ENCODE data around the gene KNCN.
A peak's percentile ranks its signal among the peaks of the same experiment; 100 is the strongest.

The KNCN gene

DNA sequence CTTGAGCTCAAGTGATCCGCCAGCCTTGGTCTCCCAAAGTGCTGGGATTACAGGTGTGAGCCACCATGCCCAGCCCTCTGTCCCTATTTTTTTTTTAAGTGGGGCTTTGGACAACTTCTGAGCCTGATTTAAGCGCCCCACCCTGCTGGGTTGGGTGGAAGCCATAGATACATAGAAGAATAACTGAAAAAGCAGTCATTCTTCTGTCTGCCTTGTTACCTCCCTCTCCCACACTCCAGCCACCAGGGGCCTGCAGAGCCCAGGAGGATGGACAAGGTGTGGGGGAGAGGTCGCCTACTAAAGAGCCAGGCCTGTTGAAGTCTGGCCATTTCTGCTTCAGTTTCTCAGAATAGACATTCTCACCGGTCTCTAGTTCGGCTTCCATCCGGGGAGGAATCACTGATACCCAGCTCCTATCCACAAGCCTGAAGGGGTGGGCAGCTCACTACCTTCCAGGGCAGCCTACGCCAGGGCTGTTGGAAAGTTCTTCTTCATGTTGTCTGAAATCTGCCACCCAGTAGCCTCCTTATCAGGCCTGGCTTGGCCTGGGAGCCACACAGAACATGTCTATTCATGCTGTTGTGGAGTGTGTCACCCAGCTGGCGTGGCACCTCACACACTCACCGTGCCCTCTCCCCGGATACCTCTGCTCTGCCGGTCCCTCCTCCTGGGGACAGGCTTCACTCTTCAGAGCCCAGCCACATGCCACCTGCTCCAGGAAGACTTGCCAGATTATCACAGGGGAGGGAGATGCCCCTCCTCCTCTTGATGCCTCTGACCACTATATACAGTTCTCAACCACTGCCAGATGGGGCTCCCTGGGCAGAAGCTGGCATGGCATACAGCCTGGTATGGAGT lies 27.7 kb downstream of the KNCN start:
- peak in 1 of 3 experiments; percentile 17 for DNase-seq

- no peak for DNase-seq
Observed at GRCh38 chr1:46522969-46523320, 28.5 kb downstream of the KNCN start.

DNA sequence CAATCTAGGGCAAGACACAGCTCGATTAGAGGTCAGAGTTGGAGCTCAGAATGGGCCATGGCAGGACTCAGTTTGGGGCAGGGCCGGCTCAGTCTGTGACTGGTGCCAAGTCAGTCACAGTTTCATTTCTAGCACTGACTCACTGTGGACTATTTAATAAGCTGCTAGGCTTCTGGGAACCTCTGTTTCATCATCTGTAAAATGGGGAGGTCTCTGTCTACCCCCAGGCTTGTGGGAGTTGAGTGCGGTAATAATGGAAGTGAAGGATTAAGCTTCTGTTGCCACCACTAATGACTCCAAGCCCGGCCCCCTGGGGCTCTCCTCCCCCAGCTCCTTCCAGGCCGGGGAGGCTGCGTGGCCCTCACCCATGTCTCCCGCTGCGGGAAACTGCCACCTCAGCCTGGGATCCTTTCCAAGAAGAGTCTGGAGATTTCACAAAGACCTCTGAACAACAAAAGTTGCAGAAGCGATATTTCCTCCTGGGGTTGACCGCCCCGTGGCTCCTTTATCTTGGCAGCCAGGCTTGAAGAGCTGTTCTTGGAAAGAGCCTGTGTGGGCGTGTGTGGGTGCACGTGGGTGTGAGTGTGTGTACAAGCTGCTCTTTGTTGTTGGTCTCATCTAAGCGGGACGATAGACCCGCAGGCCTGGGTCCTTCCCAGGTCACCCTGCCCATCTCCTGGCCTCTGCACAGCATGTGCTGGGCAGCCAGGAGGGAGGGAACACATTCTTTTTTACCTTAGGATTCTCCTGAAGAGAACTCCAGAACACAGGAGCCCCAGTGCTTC lies 29.1 kb downstream of the KNCN start:
- no peak for DNase-seq

DNA sequence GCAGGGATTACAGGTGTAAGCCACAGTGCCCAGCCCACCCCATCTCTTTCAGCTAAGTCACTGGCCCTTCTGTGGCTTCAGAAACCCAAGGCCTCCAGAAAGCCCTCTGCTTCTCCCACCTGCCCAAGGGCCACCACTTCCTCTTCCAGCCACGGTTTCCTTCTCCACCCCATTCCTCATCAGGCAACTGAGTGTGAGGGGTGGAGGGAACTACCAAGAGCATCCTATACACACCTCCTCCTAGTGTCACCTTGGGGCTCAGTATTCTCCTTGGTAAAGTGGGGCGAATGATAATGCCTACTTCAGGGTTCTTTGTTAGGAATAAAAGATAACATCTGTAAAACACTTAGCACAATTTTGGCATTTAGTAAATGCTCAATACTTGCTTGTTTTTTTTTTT lies 30.0 kb downstream of the KNCN start:
- no peak for DNase-seq

DNA sequence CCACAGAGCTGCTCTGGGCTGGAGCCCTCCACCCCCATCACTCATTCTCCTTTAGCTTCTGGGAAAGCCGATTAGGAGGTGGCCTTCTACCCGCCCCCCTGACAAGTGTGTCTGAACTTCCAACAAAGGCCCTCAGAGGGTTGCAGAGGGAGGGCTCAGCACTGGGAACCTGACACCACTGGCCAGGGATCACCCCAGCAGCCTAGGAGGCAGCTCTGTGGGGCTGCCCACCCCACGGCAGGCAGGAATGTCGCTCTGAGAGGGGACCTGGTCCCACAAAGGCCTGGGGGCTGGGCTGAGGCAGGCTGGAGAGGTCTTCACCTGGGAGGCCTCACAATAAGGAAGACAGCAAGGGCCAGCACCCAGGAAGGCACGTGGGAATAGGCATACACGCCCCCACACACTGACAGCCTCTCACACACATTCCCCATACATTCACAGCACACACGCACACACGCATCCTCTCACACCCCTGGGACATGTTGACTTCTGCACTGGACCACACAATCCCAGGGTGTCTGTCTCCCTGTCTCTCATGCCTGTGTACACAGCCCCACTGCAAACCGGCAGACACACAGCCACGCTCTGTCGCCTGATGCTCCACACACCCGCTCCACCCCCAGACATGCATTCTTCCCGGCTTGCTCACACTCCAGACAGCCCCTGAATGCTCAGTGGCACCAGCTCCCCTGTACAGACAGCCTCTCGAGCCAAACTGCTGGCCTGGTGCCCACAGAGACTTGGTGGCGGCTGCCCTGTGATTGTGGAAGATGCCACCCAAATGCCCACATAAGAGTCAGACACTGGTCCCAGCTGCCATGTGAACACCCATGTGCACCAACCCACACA lies 31.2 kb downstream of the KNCN start:
- DNase-seq, result peak in 1 of 3 experiments; percentile 38

- DNase-seq, result no peak
Observed at GRCh38 chr1:46519209-46519608, 32.2 kb downstream of the KNCN start.

GRCh38 chr1:46517932-46518498 lies 33.4 kb downstream of the KNCN start:
- no peak for DNase-seq

GRCh38 chr1:46517010-46517600 lies 34.3 kb downstream of the KNCN start:
- DNase-seq, result peak; percentile 78 to 88 (median 79)

DNA sequence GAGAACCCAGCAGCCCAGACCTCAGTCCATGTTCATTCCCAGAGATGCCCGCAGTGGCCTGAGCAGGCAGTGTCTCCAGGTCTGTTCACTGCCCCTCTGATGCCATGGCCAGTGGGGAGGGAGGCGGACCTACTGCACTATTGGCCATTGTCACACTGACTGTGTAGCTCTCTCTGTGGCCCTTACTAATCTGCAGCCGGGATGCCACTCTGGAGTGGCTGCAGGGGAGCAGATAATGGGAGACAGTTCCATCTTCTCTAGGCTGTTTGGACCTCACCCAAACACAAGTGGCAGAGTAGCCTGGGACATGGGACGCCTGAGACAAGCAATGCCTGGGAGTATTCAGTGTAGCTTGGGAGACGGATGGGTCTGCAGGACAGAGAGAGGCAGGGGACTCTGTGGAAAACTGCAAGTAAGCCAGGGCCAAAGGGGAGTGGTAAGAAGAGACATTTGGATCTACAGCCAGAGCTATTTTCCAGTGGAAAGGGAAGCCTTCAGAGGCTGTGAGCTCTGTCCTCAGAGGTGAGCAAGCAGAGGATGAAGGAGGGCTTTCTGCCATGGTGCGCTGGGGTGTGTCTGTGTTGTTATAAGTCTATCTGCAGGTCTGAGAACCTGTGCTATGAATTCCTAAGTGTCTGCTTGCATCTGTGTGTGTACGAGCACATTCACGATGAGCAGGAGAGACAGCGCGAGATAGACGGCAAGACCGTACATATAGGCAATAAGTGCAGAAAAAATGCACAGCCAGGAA lies 35.1 kb downstream of the KNCN start:
- no peak for DNase-seq

DNA sequence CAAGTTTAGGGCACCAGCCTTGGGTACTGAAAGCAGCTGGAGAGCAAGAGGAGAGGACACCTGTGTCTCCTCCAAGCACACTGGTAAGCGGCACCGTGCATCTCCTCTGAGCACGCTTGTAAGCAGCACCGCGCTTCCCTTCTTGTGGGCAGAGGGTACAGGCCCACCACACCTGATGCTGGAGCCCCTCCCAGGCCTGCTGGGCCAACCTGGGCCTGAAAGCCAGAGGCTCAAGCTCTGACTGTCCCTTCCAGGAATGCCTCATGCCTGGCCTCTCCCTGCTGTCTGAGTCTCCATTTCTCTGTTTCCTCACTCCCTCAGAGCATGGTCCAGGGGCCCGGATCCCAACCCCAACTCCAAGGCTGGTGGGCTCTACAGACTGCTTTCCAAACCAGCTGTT lies 35.9 kb downstream of the KNCN start:
- DNase-seq, result no peak

DNA sequence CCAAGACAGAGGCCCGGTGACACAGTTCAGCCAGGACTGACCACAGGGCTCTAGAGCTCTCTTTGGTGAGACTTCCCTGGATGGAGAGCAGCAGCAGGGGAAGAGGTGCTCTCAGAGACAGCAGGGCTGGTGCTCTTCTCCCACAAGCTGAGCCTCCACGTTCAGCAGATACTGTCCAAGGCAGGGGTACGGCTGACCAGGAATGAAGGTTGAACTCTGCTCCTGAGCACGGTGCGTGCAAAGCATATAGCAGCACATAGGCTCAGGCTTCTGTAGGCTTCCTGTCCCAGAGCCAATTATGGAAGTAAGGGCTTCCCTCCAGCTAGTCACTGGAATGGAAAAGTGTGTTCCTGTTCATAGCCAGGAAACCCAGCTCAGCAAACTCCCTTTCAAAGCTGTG lies 37.9 kb downstream of the KNCN start:
- DNase-seq, result no peak

- DNase-seq, result no peak
Observed at GRCh38 chr1:46512792-46513190, 38.7 kb downstream of the KNCN start.

DNA sequence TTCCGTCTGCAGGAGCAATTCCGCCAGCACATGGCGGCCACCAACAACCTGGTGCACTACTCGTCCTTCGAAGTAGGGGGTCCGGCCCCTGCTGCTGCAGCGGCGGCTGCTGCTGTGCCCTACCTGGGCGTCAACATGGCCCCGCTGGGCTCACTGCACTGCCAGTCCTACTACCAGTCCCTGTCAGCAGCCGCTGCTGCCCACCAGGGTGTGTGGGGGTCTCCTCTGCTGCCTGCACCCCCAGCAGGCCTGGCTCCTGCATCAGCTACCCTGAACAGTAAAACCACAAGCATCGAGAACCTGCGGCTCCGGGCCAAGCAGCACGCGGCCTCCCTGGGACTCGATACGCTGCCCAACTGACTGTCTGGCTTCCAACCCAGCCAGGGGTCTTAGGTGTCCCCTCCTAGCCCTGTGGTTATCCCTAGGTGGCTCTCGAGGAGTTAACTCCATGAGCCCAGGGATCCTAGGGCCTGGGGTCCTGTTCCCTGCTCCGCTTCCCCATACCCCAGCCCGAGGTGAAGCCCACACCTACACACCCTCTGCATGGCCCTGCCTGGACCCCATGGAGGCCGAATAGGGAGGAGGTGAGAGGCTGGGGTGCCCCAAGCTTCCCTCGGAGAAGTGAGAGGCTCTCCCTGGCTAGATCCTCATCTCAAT lies 39.2 kb downstream of the KNCN start:
- no peak for DNase-seq

- DNase-seq, result no peak
Observed at GRCh38 chr1:46510998-46511365, 40.5 kb downstream of the KNCN start.

DNA sequence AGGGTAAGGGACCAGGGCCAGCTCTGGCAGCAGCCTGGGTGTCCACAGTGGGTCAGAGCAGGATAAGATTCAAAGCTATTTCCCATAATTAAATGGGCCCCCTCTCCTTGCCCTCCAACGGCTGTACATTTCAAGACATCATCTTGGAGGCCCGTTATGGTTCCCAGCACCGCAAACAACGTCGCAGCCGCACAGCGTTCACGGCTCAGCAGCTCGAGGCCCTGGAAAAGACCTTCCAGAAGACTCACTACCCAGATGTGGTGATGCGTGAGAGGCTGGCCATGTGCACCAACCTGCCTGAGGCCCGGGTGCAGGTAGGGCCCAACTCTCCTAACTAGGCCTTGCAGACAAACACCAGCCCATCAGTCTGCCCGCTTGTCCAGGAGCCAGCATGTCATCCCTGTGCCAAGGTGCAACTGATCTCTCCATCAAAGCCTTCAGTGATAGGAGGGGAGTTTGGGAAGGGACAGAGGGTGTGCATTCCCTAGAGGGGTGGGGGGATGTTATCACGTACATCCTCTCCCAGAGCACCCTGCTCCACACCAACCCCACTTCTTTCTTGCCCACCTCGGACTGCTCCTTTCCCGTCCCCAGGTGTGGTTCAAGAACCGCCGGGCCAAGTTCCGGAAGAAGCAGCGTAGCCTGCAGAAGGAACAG lies 41.0 kb downstream of the KNCN start:
- DNase-seq, result no peak

GRCh38 chr1:46508757-46509156 lies 42.7 kb downstream of the KNCN start:
- no peak for DNase-seq

DNA sequence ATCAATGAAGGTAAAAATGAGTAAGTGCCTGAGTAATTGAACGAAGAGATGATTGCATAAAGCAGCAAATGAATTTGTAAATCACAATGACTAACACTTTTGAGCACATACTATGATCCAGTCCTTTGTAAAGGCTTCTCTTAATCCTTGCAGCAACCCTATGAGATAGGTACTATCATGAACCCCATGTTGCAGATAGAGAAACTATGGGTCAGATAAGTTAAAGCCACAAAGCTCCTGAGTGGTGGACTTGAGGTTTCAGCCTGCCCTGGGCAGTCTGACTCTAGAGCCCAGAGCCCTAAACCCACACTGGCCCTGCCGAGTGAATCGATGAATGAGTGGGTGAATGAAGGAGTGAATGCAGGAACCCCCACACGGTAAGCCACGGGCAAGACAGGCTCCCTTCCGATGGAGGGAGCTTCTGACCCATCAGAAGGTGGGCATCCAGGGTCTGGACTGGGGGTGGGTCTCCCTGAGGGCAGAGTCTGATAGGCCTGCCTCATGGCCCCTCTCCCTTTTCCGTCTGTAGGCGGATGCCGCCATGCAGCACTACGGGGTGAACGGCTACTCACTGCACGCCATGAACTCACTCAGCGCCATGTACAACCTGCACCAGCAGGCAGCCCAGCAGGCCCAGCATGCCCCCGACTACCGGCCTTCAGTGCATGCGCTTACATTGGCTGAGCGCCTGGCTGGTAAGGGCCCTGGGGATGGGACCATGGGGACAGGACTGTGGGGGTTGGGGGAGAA lies 44.8 kb downstream of the KNCN start:
- DNase-seq, result no peak

DNA sequence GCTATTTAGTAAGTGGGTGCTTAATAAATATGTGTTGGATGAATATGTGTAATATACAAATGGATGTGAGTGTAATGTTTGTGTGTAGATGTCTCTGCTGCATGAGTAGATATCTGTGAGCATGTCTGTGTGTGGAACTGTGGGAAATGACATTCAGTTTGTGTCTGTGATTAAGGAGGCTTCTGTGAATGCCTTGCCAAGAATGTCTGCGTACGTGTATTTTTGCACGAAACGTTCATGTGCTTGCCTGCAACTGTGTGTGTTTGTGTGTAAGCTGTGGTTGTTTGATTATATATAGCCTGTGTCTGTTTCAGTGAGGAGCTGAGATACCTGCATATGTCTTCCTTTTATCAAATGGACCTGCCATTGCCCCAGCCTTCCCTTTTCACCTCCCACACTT lies 48.0 kb downstream of the KNCN start:
- DNase-seq, result no peak

DNA sequence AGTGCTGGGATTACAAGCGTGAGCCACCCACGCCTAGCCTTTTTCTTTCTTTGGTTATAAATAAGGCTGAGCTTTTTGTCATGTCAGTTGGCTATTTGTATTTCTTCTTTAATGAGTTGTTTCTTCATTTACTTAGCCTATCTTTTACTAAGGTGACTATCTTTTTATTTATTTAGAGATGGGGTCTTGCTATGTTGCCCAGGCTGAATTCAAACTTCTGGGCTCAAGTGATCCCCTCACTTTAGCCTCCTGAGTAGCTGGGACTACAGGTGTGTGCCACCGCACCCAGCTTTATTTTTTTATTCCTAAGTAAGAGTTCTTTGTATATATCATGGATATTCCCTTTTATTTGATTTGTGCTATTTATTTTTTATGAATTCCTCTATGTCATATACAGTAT lies 49.9 kb downstream of the KNCN start:
- no peak for DNase-seq

DNA sequence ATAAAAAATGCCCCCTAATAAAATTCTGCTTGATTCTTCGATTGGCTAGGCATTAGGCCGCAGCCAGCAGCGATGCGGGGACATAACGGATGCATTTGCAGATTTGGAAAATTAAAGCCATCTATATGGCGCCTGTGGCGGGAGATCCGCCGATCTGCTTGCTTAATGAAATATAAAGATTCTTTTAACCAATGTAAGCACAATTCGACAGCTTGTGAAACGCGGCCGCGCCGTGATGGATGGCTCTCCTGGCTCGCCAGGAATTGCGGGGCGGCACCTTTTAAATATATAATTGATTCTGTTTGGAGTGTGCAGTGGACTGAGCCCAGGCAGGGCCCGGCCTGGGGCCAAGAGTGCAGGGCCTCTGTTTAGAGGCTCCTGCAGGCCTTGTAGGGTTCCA lies 53.8 kb downstream of the KNCN start:
- no peak for DNase-seq

All from NCI-H1417 (cell line).